ENCODE data around the gene CADM2. TPM values are rescaled to one million over a fixed set of nuclear protein-coding genes. Genes with fewer than 3 reads are reported as not detected.
"Not testable (repeated sequence)": the region's sequence is repeated elsewhere in the genome, so short reads cannot be mapped to it uniquely, and the experiment has no call there.

CADM2 gene
- total RNA-seq, 1 experiment from 2014 or later: not detected

DNA sequence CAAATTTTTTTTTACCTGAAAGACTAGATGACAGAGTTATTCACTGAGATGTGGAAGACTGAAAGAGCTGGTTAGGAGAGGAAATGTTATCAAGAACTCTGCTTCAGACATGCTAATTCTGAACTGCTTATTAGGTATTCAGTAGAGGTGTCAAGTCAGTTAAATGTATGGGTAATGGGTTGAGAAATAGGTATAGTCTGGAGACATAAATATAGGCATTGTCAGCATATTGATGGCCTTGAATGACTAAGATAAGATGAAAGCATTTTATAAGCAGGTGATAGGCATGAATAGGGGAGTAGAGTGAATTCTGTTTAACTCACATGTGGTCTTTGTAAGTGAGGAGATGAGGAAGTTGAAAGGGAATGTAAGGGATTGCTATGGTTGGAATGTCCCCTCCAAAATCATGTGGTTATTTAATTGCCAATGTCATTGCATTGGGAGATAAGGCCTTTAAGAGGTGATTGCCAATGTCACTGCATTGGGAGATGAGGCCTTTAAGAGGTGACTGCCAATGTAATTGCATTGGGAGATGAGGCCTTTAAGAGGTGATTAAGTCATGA, 904.2 kb downstream of the CADM2 start:
- no peak for DNase-seq (ENCODE audit: low read depth)
- in situ Hi-C loops (cut with HindIII; ENCODE audit: low pct_unique_long_range_greater_than_20kb, low sequenced_read_pairs): no loop called here

DNA sequence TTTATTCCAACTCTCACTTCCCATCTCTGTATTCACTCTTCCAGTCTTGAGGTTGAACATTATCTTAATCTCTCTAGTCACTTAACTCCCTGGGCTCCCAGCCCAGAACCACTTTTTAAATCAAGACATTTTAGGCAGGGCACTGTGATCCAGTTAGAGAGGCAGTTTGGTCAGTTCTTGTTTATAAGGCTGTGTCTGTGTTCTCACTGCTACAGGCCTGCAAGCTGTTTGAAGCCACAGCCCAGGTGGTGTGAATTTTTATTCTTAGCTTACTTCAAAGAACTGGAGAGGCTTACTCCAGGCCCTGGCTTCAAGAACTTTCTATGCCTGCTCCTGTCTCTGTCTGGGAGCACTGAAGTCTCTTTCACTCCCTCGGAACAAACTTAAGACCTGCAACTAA, 906.1 kb downstream of the CADM2 start:
- DNase-seq (ENCODE audit: low read depth): no peak
- in situ Hi-C loops (cut with HindIII; ENCODE audit: low pct_unique_long_range_greater_than_20kb, low sequenced_read_pairs): no loop called here

DNA sequence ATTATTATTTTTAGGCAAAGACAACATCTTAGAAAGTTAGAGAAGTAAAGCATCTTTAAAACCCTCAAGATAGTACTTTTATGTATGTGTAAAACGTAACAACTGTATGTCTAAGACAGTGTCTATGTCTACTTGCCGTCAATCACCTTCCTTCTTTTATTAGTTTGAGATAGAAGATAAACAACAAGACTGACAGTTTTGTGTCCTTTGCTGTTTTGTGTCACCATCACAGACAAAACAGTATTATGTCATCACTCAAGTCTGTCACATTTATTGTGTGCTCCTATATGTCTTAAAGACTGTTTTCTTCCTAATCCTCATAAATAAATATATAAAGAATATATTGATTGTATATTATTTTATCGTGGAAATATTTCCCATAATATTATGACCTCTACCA, 908.3 kb downstream of the CADM2 start:
- in situ Hi-C loops (cut with HindIII; ENCODE audit: low pct_unique_long_range_greater_than_20kb, low sequenced_read_pairs): no loop called here
- DNase-seq (ENCODE audit: low read depth): no peak

DNA sequence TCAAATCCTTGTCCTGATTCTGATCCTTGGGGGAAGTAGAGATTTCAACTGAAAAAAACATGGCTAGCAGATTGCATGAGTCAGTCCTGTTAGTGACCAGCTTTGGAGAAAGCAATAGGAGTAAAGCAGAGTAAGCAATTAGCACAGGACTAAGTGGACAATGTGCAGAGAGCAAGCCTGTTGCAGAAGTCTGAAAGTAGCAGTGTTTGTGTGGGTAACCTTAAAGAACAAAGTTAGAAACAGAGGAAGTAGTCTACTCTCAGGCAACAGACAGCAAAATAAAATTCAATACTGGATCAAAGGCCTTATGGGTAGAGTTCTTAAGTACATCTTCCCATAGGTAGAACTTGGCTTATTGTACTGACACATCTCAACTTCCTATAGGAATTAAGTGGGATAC, 916.8 kb downstream of the CADM2 start:
- in situ Hi-C loops (cut with HindIII; ENCODE audit: low pct_unique_long_range_greater_than_20kb, low sequenced_read_pairs): no loop called here
- no peak for DNase-seq (ENCODE audit: low read depth)

DNA sequence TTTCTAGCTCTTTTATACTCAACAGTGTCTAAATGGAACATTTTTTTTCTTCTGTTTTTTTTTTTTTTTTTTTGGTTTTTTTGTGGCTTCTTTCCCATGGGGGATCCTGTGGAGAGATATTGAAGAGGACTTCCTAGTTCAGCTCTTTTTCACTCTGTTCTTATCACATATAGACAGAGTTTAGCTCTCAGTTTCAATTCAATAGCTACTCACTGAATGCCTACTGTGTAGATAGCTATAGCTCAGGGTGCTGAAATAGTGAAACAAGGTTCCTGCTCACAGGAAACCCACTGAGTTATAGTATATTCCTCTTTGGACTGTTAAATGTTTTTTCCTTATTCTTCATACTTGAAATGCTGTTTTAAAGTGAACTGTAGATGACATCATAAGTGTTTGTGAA, 918.8 kb downstream of the CADM2 start:
- DNase-seq (ENCODE audit: low read depth): no peak
- in situ Hi-C loops (cut with HindIII; ENCODE audit: low pct_unique_long_range_greater_than_20kb, low sequenced_read_pairs): no loop called here

DNA sequence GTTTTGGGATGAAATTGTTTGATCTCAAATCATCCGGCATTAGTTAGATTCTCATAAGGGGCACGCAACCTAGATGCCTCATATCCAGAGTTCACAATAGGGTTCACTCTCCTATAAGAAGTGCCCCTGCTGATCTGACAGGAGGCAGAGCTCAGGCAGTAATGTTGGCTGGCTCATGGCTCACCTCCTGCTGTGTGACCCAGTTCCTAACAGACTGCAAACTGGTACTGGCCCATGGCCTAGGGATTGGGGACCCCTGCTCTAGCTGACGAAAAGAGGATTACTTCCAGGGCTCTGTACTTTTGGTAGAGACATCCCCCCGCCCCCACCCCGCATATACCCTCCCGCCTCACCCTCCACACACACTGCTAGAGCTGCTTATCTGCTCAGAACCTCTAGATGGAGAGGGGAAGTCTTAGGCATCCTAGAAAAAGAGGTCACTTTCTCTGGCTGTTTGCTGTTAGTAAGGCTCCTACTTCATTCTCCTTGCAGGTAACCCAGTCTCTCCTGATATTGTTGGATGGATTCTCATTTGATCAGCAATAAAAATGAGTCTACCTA, 923.1 kb downstream of the CADM2 start:
- in situ Hi-C loops (cut with HindIII; ENCODE audit: low pct_unique_long_range_greater_than_20kb, low sequenced_read_pairs): no loop called here

DNA sequence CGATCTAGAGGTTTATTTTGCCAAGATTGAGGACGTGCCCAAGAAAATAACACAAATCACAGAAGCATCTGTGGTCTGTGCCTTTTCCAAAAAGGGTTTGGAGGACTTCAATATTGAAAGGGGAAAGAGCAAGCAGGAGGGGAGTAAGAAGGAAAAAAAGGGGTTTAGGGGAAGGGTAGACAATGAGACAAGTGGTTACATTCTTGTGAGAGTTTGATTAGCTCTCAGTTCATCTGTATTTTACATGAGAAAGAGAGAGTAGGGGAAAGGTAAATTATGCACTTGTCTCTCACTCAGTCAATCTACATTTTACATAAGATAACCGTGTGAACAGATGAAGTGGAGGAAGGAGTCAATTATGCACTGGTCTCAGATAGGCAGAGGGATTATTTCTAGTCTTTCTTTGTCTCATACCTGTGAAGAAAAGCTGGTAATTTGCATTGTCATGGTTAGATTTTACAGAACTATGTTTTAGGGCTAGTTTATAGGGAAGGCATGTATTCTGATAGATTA, 931.3 kb downstream of the CADM2 start:
- in situ Hi-C loops (cut with HindIII; ENCODE audit: low pct_unique_long_range_greater_than_20kb, low sequenced_read_pairs): no loop called here
- no peak for DNase-seq (ENCODE audit: low read depth)

More for the DNA sequence above, 923.1 kb downstream of the CADM2 start:
- no peak for DNase-seq (ENCODE audit: low read depth)

DNA sequence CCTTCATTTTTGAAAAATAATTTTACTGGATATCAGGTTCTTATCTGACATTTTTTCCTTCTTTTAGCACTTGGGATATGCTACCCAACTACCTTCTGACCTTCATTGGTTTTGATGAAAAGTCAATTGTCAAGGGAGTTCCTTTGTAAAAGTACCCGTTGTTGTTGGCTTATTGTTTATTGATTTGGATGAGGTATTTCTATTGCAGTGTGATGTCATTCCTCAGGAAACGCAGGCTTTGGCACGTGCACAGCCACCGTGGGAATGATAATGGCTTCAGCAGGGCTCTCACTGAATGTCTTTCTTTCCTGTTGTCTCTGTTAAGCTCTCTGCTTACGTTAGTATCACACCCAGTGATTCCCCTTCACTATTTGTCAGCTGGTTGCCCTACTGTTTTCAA, 944.6 kb downstream of the CADM2 start:
- in situ Hi-C loops (cut with HindIII; ENCODE audit: low pct_unique_long_range_greater_than_20kb, low sequenced_read_pairs): no loop called here
- DNase-seq (ENCODE audit: low read depth): no peak

DNA sequence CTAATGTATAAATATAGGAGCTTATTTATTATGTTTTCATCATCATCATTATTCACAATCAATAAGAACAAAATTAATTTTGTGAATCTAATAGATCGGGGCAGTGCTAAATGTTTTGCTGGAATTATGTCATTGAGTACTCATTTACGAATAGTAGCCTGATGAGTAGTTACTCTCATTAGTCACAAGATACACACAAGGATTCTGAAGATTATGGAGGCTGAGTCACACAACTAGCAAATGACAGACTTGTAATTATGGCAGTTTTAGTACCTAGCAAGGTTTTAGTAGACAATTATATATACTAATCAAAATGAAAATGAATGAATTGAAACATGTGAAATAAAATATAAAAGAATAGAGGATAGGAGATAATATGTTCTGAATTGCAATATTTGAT, 954.2 kb downstream of the CADM2 start:
- DNase-seq (ENCODE audit: low read depth): peak; percentile 2

DNA sequence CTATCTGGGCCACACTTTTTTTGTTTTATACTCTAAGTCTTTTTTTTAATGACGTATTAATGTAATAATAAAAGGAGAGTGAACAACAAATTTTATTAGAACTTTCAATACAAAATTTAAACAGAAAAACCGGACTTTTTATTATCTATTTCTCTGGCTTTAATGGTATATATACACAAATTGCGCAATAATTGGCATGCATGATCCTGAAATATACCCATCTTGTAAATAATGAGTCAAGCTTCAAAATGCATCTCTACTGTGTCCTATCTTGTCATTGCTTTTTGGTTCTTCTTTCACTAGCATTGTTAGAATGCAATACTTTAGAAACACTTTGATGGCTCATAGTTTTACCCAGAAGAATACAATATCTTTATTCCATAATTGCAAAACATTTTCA, 963.6 kb downstream of the CADM2 start:
- in situ Hi-C loops (cut with HindIII; ENCODE audit: low pct_unique_long_range_greater_than_20kb, low sequenced_read_pairs): no loop called here
- no peak for DNase-seq (ENCODE audit: low read depth)

More for the DNA sequence above, 954.2 kb downstream of the CADM2 start:
- in situ Hi-C loops (cut with HindIII; ENCODE audit: low pct_unique_long_range_greater_than_20kb, low sequenced_read_pairs): no loop called here

DNA sequence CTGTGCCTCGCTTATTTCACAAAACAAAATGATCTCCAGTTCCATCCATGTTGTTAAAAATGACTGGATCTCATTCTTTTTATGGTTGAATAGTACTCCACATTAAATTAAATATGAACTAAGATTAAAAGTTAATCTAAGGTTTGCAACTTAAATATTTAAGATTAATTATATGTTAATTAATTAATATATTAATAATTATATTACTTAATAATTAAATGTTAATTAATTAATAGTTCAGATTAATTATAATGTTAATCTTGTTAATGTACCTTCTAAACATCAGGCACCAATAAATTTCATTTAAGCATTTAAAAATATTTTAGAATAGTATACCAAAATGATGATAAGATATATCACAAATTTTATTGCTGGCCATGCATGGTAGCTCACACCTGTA, 971.9 kb downstream of the CADM2 start:
- in situ Hi-C loops (cut with HindIII; ENCODE audit: low pct_unique_long_range_greater_than_20kb, low sequenced_read_pairs): no loop called here
- DNase-seq (ENCODE audit: low read depth): no peak

DNA sequence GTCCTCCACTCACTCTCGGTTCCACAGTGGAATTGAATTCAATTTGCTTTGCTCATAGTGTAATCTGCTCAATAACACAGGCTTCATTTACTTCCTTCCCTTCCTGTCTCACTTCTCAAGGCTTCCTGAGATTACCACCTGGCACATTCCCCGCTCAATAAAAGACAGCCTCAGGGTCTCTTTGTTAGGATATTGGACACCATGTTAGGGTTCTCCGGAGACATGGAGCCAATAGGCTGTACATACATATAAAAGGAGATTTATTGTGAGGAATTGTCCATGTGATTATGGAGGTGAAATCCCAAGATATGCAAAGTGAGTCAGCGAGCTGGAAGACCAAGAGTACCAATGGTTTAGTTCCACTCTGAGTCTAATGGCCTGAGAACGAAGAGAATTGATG, 974.5 kb downstream of the CADM2 start:
- in situ Hi-C loops (cut with HindIII; ENCODE audit: low pct_unique_long_range_greater_than_20kb, low sequenced_read_pairs): no loop called here
- DNase-seq (ENCODE audit: low read depth): no peak

DNA sequence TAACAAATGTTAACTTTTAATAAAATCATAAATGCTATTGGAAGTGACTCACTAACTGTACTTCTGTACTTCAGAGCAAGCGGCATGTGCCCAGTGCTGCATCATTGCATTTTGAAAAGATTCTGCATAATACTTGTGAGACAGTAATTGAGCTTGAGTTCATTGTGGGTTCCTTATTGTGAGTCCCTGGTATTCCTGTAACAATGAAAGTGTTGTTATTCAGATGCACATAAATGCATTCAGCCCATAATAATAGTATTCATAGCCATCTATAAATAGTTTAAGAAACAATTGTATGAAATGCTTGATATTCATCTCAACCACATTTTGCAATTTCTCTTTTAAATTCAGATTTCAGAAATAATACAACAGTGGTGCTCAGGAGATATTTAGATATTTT, 976.4 kb downstream of the CADM2 start:
- in situ Hi-C loops (cut with HindIII; ENCODE audit: low pct_unique_long_range_greater_than_20kb, low sequenced_read_pairs): no loop called here
- DNase-seq (ENCODE audit: low read depth): no peak

DNA sequence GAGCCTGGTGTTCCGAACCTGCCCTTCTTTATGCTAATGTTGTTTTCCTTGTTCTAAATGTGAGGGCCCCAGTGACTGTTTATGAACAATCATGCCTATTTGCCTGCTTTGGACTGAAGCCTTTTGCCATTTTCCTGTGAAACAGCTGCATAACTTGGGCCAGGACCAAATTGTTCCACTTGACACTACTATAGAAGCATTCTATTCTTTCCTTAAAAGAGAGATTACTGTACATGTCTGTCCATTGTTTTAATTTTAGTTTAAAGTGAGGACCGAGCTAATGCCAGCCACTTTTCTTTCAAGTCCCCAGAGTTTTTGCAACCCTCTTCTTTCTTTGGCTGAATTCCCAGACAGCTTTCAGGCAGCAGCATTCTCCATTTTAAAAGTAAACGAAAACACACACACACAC, 980.3 kb downstream of the CADM2 start:
- DNase-seq (ENCODE audit: low read depth): no peak
- in situ Hi-C loops (cut with HindIII; ENCODE audit: low pct_unique_long_range_greater_than_20kb, low sequenced_read_pairs): no loop called here

DNA sequence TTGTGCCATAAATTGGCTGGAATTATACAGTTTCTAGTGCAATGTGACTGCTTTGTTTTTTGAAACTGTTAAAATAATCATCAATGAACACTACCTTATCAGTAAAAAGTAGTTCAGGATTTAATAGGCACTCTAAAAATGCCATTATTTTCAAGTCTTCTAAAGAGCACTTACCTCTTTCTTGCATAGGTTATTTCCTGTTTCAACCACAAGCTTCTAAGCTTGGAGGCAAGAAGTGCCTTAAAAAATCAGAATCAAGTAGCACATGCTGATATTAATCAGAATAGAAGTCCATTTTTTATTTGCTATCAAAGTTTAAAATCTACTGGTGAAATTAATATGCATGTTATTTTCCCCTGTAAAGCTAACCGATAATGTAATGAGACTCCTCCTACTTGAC, 991.6 kb downstream of the CADM2 start:
- DNase-seq (ENCODE audit: low read depth): no peak
- in situ Hi-C loops (cut with HindIII; ENCODE audit: low pct_unique_long_range_greater_than_20kb, low sequenced_read_pairs): no loop called here

DNA sequence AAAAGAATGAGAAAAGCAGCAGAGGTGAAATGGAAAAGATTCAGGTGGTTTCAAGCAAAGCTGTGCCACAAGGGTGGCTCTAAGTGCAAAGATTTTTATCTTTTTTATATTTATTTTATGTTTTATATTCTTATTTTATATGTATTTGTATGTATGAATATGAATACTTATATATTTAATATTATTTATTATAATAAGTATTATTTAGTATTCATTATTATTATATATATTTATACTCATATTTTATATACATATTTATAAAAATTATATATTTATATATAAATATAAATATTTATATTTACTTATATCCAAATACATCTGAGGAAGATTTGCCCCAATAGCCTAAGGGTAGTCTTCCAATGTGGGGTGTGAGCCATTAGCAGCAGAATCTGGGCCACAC, 1002.0 kb downstream of the CADM2 start:
- DNase-seq (ENCODE audit: low read depth): no peak
- in situ Hi-C loops (cut with HindIII; ENCODE audit: low pct_unique_long_range_greater_than_20kb, low sequenced_read_pairs): no loop called here

DNA sequence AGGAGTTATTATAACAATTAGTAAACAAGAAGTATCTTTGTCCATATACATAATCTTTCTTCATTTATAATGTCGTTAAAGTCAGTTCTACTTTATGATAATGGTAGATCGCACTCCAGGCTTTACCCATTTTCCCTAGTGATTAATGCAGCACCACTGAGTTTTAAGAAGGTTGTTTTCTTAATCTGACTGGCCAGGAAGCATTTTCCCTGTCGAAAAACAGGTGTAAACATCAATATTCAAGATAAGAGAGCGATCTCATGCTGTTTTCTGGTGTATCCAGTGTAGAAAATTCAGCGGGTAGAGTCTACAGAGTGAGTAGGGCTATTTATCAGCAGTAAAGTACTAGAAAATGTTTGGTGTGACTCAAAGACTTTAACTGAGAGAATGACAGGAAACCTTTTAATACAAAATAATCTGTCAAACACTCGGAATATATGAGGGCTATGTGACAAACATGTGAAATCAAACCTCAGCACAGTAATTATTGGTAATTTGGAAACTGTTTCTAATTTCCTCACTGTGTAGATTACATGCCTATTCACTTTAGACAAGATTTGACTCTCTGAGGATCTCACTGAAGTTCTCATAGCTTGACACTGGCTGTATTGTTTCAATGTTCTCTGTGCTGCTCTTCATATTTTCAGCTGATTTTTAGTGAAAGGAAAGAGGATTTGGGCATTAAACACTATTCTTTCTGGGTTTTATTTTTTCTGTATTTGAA, 1019.0 kb downstream of the CADM2 start:
- in situ Hi-C loops (cut with HindIII; ENCODE audit: low pct_unique_long_range_greater_than_20kb, low sequenced_read_pairs): no loop called here
- no peak for DNase-seq (ENCODE audit: low read depth)

DNA sequence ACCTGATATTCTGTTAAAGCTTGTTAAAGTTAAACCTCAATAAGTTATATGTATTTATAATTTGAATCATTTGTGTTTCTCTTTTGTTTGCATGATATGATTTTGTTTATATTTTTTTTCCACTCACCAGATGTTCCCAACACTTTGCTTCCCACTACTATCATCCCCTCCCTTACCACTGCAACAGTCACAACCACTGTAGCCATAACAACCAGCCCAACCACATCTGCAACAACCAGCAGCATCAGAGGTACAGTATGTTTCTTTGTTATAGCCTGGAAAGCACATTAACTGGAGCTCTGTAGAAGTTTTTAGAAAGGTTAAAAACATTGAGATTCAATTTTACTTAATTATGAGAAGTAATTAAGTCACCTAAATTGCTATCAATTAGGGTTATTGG, 1020.2 kb downstream of the CADM2 start:
- in situ Hi-C loops (cut with HindIII; ENCODE audit: low pct_unique_long_range_greater_than_20kb, low sequenced_read_pairs): no loop called here

DNA sequence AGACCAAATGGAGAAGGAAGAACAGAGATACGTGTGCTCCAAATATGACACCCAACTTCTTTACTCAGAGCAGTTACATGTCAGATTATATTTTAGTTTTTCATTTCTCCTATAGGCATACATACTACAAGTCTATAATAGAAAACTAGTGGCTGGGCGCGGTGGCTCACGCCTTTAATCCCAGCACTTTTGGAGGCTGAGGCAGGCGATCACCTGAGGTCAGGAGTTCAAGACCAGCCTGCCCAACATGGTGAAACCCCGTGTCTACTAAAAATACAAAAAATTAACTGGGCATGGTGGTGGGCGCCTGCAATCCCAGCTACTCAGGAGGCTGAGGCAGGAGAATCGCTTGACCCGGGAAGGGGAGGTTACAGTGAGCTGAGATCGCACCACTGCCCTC, 1030.8 kb downstream of the CADM2 start:
- in situ Hi-C loops (cut with HindIII; ENCODE audit: low pct_unique_long_range_greater_than_20kb, low sequenced_read_pairs); DNase-seq (ENCODE audit: low read depth): not testable (repeated sequence)

More for the DNA sequence above, 1020.2 kb downstream of the CADM2 start:
- DNase-seq (ENCODE audit: low read depth): no peak

DNA sequence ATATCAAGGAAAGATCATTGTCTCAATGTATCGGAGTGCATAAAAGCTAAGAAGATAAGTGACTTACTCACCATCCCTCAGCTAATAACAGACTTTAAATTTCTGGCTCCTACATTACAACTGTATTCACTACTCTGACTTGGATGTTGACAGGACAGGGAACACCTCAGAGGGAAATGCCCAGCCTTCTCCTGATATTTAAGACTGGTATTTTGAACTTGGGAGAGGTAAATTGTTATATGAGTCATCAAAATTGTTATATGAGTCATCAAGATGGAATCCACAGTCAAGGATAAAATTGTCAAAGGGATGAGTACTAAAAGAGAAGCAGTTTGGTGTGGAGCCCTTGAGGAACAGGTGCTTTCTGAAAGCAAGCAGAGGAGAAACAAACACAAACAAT, 1070.8 kb downstream of the CADM2 start:
- in situ Hi-C loops (cut with HindIII; ENCODE audit: low pct_unique_long_range_greater_than_20kb, low sequenced_read_pairs): no loop called here
- peak; percentile 49 for DNase-seq (ENCODE audit: low read depth)
